Psoas muscle (tissue), 8 donors: ENCODE results near the gene KRTAP10-9. TPM values are rescaled to one million over a fixed set of nuclear protein-coding genes. Genes with fewer than 3 reads are reported as not detected.

Source experiments
- ATAC-seq, 4 donors: fragments of 200-7000 bp; cut with Tn5 transposase; one replicate each; pipeline ENCODE4 v1.9.1; 2020; ENCODE audit warnings: moderate library complexity in 3 of 4, mild to moderate bottlenecking in 2 of 4
- DNase-seq, 2 donors: peaks; one replicate each; pipeline ENCODE4 v3.0.0-alpha.2; 2020
- H3K27ac ChIP-seq: fragments of 200-600 bp; one replicate; pipeline ENCODE4 v1.8.0; 2022
- H3K27me3 ChIP-seq, 3 donors: fragments of 200-600 bp in 1 of 3; one replicate each; pipeline versions ENCODE4 v1.6.1 to v1.8.0; 2013 to 2022; ENCODE audit warnings: low read length in 2 of 3, mild to moderate bottlenecking in 2 of 3, moderate library complexity in 1 of 3; ENCODE audit not compliant: insufficient read depth in 3 of 3
- H3K36me3 ChIP-seq, 2 donors: fragments of 200-600 bp in 1 of 2; one replicate each; pipeline versions ENCODE4 v1.6.1 to v1.8.0; 2013 to 2022; ENCODE audit warnings: low read depth in 1 of 2, mild to moderate bottlenecking in 1 of 2, moderate library complexity in 1 of 2; ENCODE audit not compliant: insufficient read depth in 1 of 2
- H3K4me1 ChIP-seq: fragments of 200-600 bp; one replicate; pipeline ENCODE4 v1.8.0; 2022
- H3K4me3 ChIP-seq: fragments of 200-600 bp; one replicate; pipeline ENCODE4 v1.8.0; 2022; ENCODE audit warnings: mild to moderate bottlenecking
- H3K9me3 ChIP-seq: fragments of 200-600 bp; one replicate; pipeline ENCODE4 v1.8.0; 2022
- CTCF ChIP-seq: fragments of 200-600 bp; IDR thresholded peaks from one replicate; pipeline ENCODE4 v1.8.0; 2022; ENCODE audit warnings: antibody characterized with exemption
- WGBS, 3 donors: extraction: QIAGEN DNeasy Blood & Tissue Kit; methylation state at CpG; one replicate each; pipeline versions ENCODE4 v1.1.6 to v1.1.7; 2013; 5-methylcytosine and 5-hydroxymethylcytosine counted together
- intact Hi-C, 2 donors: fragments of 100-400 bp; cut with DNase I; formaldehyde crosslinking; loops; one replicate each; pipeline versions ENCODE4 v1.11.0 to v1.14.2; 2022
- polyA plus RNA-seq, 3 donors: library from polyadenylated mRNA; stranded (reverse); fragments of 200-250 nt; gene quantifications; one replicate each; pipeline ENCODE4 v1.2.3, GENCODE V29; 2013
- total RNA-seq, 4 donors: library from RNA; stranded (reverse); fragmentation: NEBNext Ultra II Directional in 2 of 4; extraction: Animal tissue kit (Norgen Biotek cat#: 25700) in 2 of 4; gene quantifications; one replicate each; pipeline versions ENCODE4 v1.2.1 to v1.2.4, GENCODE V29; 2021 to 2023
- donor health status: healthy with polysubstance abuse.
- donor health status: DM: no; HTN: no; CAD: no; lungs with moderate emphysema.
- donor health status: Bipolar disorder and iron deficiency.
- donor health status: healthy.
- donor health status: DM: yes; HTN: yes; CAD: no.
- donor health status: DM: no; HTN: no; CAD: no.
- donor health status: DM: no; HTN: no; CAD: no.
- donor health status: DM: yes; HTN: yes; CAD: no.

Gene KRTAP10-9
- total and polyA plus RNA-seq, 7 donors = not detected

DNA sequence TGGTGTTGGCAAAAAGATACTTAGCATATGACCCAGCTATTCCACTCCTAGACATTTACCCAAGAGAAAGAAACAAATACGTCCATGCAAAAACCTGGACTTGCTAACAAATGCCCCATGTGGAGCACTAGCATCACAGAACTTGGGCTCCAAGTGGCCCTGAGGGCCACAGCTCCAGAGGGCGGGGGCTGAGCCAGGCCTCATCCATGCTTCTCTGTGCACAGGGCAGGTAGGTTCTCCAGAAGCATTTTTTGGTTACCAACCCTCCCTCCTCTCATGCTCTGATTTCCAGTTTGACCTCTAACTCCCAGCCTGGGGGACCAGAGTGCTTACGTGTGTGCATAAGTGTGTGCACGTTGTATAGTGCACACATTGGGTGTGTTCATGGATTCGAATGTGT is 37.8 kb downstream of the KRTAP10-9 start:
- H3K9me3 ChIP-seq = no peaks in the 10 kb centered on the region
- DNase-seq (no peak), ATAC-seq (no peak)
- no peak overlapping the region for H3K27ac ChIP-seq
- no peak for TF ChIP-seq CTCF
- intact Hi-C loops = no loop called here
- no peak overlapping the region for H3K4me3 ChIP-seq
- no peaks in the 10 kb centered on the region for H3K36me3 ChIP-seq
- peaks cover 0 to 19% (median 5%) of the 10 kb centered on the region in 3 donors for H3K27me3 ChIP-seq
- 86 to 94% (median 88%) methylated on average over 5 of the region's 5 CpGs for WGBS, 3 donors
- H3K4me1 ChIP-seq = no peaks in the 10 kb centered on the region

- TF ChIP-seq CTCF = no peak
- Histone ChIP-seq H3K36me3 (no peaks in the 10 kb centered on the region), H3K4me1 (no peaks in the 10 kb centered on the region), H3K27me3 (peaks cover 0 to 18% (median 0%) of the 10 kb centered on the region in 3 donors), H3K4me3 (no peak within 1 kb of the TSS), H3K27ac (no peak within 1 kb of the TSS), H3K9me3 (no peaks in the 10 kb centered on the region)
- intact Hi-C loops = no loop called here
- ATAC-seq (peak in 3 of 4 donors; percentile 30 to 56 (median 41)), DNase-seq (no peak)
- 22 to 34% (median 24%) methylated on average over 19 of the region's 19 CpGs for WGBS, 3 donors
Observed at GRCh38 chr21:44666401-44667320, 39.8 kb downstream of the KRTAP10-9 start, which contains the start of gene KRTAP12-2. KRTAP12-2 (minus strand) TSS chr21:44666927; CDS start chr21:44666886, 41 bp downstream.

DNA sequence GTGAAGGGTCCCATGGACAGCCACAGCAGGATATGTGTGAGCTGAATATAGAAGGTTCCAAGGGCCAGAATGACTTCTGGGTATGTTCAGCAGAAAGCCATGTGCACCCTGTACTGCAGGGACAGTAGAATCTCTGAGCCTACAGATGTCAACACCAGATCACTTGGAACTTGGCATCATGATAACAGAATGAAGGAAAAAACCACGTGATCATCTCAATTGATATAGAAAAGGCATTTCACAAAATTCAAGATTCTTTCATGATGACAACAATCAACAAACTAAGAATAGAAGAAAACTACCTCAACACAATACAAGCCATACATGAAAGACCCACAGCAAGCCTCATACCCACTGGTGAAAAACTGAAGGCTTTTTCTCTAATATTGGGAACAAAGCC is 40.7 kb downstream of the KRTAP10-9 start:
- Histone ChIP-seq H3K9me3 (no peaks in the 10 kb centered on the region), H3K4me3 (no peak overlapping the region), H3K36me3 (no peaks in the 10 kb centered on the region), H3K27me3 (peaks cover 0 to 18% (median 0%) of the 10 kb centered on the region in 3 donors), H3K4me1 (no peaks in the 10 kb centered on the region), H3K27ac (no peak overlapping the region)
- DNase-seq (no peak), ATAC-seq (no peak)
- intact Hi-C loops = no loop called here
- TF ChIP-seq CTCF = no peak
- WGBS, 3 donors = 58 to 86% (median 59%) methylated on average over 1 of the region's 1 CpG

GRCh38 chr21:44670642-44671432 is 43.9 kb downstream of the KRTAP10-9 start:
- Histone ChIP-seq H3K4me3 (no peak overlapping the region), H3K27me3 (peaks cover 0 to 15% (median 0%) of the 10 kb centered on the region in 3 donors), H3K36me3 (no peaks in the 10 kb centered on the region), H3K27ac (no peak overlapping the region), H3K9me3 (peaks cover 8% of the 10 kb centered on the region), H3K4me1 (no peaks in the 10 kb centered on the region)
- DNase-seq = no peak
- no peak for ATAC-seq
- TF ChIP-seq CTCF = no peak
- WGBS, 3 donors = 68 to 89% (median 74%) methylated on average over 3 of the region's 3 CpGs
- intact Hi-C loops = no loop called here
